Measurements from ENCODE around the gene RPL15.
"Not testable (repeated sequence)": the region's sequence is repeated elsewhere in the genome, so short reads cannot be mapped to it uniquely, and the experiment has no call there.

RPL15 gene

DNA sequence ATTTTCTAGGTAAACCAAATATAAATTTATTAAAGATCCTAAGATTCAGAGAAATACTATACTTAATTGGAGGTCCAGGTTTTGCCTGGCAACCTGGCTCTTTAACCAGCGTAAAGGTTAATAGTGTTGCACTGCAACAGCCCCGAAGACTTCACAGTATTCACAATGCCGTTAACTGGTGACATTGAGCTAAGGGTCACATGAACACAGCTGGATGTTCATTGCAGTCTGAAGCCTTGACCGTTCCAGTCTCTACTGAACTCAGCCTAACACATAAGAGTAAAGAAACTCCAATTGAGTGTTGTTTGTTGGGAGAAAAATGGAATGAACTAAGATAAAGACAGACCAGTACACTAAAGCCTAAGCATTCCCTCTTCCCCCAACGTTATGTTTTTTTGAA is 27.0 kb upstream of the RPL15 start:
- no peak for DNase-seq

DNA sequence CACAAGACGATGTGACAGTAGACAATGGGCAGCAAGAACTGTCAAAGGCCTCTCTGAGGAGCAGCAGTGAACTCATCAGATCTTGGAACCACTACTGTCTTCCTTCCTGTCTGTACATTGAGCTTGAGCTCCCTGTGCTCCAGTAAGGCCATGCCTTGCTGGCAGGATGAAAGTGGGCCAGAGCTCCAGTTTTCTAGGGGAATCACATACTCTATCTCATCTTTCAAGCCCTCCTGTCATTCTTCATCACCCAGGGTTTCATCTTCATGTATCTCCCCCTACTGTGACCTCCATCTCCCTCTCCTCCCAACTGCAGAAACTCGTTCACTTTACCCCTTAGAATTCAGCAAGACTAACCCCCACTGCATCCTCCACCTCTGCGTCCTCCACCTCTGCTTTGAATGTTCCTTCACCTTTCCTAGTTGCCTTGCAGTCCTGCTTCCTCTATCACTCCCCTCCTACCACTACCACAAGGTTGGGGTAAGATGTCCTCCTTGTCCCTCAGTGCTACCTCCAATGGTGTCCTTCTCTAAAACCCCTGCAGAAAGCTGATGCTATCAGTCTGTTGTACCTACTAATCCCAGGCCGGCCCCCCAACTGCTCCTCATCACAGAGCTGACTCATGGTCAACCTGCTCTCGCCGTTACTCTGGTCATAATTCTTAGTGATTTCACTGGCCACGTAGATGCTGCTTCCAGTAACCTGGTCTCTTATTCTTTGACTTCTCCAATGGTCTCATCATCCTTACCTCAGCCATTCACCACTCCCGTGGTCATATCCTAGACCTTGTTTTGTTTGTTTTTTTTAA is 22.5 kb upstream of the RPL15 start:
- DNase-seq, result no peak

DNA sequence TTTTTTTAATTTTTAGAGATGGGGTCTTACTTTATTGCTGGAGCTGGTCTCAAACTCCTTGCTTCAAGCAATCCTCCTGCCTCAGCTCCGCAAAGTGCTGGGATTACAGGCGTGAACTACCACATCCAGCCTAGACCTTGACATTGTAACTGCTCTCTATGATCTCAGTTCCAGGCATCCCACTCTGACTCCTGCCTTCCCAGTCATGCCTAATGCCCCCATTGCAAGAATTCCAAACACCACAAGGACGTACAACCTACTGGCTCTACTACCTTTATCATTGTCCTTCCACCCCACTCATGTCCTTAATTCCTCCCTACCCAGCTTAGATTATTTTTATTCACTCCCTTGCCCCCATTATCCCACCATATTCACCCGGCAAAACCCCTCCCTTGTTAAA is 21.8 kb upstream of the RPL15 start:
- DNase-seq, result no peak

DNA sequence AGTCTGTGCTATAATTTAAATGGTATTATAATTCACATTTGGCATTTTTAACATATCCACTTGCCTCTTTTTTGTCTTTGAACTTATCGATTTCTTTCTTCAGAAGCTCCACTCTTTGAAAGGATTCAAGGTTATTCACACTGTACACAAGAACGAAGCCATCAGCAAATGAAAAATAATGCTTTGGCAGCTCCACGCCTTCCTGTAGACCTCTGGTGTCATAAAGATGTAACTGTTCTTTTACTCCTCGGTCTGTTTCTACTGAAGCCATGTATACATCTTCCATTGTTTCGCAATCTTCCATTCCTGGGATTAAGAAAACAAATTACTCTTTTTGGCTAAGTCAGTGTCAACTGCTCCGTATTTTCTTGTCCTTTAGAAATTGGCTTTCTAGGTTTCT is 16.2 kb upstream of the RPL15 start:
- no peak for DNase-seq

DNA sequence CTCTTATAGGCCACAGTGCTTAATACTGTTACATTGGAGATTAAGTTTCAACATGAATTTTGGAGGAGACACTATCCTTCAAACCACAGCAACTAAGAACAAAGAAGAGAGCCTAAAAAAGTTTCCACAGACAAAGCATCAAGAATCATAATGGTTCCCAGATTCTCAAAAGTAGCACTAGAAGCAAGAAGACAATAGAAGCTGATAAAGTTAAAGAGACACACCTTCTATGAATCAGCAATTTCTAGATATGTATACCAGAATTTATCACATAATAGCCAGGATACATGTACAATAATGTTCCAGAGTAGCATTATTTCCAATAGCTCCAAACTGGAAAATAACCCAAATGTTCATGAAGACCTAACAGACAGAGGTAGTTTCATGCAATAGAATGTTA is 12.4 kb upstream of the RPL15 start:
- no peak for DNase-seq

DNA sequence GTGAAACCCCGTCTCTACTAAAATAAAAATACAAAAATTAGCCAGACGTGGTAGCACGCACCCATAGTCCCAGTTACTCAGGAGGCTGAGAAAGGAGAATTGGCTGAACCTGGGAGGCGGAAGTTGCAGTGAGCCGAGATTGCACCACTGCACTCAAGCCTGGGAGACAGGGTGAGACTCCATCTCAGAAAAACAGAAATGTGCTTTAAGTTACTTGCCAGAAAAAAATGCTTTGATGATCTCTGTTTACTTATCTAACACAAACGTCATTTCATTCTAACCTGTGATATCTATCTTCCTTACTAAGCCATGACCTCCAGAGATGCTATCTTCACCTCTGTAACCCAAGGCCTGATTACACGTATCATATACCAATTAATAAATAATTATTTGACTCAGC is 7.6 kb upstream of the RPL15 start:
- DNase-seq, result no peak

DNA sequence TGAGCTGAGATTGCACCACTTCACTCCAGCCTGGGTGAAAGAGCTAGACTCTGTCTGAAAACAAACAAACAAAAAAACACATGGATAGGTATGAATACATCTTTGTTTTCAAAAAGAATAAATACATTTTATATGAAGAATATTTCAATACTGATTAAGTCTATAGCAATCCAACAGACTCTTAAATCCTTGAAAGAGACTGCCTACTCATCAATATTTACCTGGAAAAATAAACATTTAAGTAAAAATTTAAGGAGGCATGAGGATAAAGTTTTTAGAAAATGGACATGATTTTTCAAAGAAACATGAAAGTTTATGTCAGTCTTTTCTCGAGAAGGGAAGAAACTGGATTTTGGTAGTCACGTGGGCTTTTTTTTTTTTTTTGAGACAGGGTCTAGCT is 5.5 kb upstream of the RPL15 start:
- no peak for DNase-seq

DNA sequence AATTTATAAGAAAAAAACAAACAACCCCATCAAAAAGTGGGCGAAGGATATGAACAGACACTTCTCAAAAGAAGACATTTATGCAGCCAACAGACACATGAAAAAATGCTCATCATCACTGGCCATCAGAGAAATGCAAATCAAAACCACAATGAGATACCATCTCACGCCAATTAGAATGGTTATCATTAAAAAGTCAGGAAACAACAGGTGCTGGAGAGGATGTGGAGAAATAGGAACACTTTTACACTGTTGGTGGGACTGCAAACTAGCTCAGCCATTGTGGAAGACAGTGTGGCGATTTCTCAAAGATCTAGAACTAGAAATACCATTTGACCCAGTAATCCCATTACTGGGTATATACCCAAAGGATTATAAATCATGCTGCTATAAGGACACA is 4.6 kb upstream of the RPL15 start:
- not testable (repeated sequence) for DNase-seq

DNA sequence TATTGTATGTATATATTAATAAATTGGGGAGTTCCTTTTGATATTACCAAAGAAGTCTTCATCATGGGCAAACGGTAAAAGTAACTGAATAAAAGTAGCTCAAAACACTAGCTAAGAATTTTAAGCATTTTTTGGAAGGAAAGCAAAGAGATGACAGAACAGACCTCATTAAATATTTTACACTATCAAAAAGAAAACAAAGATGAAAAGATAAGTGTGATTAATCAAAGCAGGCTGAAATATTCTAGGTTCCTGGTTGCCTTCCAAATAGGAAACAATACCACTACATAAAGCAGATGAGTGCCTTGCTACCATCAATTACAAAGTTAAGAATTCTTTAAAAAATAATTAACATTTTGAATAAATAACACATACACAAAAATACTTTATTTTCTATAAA is 3.8 kb upstream of the RPL15 start:
- no peak for DNase-seq

DNA sequence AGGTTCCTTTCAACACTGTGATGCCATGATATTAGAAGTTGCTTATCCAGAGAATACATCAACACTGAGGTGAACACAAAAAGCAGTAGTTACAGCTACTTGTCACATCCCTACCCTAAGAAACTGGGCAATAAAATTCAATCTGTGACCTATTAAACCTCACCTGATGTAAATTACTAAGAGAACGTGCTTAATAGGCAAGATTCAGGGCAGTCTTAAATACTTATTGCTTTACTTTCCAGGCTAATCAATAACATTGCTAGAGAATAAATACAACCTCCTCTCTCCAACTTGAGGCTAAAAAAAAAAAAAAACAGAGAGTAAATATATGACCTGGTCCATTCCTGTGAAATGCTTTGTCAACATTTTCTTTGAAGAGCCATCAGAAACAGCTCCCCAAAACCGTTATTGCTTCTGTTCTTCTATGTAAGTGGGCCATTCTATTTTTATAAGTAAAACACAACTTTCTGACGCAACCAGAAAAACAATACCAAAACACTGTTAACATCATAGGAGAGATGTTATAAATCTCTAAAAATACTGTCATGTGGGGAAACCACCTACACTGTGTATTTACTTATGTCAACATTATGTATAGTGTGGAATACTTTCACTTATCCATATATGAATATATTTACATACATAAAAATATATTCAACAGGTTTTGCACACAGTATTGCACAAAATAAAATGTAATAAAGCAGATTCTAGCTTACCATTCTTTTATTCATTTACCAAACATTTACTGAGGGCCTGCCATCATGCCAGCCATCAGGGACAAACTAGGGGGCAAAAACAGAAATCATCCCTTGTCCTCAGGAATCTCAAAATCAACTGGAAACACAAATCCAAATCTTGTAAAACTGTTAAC is 2.8 kb upstream of the RPL15 start:
- no peak for DNase-seq

DNA sequence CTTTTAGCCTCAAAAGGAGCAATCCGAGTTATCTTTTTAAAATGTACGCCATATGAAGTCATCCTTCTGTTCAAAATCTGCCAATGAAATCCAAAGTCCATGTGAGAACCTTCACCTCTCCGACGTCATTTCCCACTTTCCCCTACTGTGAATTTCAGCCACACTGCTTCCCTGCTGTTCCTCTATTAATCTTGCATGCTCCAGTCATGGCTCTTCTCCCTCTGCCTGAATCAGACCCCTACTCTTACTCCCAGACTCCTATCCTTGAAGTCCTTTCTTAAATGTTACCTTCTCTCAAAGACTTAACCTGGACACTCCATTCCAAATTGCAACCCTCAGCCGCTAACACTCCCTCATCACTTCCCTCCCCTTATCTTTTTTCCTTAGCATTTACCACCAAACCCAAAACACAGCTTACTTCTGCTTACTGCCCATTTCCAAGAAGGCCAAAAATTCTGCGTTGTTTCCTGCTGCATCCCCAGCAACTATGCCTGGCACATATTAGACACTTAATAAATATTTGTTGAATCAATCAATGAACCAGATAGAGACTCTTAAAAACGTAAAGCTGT is 1.3 kb upstream of the RPL15 start:
- no peak for DNase-seq

DNA sequence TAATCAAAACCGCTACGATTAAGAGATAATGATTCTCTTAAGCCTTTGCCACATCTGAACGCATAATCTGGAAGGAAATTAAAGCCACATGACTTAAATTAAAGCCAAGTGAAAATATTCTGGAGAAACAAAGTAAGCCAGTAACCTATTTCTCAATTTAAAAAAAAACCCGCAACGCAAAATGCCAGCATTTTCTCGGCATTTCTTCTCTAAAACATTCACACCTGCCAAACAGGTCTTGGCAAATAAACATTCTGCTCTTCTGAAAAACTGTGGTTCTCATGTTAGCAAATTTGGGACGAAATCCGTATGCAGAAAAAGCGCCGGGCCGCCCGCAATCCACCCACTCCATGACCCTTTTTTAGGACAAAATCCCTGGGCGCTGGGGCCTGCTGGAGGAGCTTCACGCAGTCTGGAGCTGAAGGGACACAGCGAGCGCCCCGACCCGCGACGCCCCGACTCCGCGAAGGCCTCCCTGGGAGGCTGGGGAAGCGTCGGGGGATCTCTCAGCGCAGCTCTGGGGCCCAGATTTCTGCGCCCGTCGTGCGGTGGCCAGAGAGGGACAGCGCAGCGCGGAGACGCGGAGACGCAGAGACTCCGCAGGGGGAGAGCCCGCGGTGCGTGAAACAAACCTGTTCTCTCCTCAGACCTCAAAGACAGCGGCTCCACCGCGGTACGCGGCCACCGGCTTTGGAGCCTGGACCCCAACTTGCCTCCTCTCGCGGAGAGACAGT is 613 bp upstream of the RPL15 start:
- DNase-seq, result no peak

DNA sequence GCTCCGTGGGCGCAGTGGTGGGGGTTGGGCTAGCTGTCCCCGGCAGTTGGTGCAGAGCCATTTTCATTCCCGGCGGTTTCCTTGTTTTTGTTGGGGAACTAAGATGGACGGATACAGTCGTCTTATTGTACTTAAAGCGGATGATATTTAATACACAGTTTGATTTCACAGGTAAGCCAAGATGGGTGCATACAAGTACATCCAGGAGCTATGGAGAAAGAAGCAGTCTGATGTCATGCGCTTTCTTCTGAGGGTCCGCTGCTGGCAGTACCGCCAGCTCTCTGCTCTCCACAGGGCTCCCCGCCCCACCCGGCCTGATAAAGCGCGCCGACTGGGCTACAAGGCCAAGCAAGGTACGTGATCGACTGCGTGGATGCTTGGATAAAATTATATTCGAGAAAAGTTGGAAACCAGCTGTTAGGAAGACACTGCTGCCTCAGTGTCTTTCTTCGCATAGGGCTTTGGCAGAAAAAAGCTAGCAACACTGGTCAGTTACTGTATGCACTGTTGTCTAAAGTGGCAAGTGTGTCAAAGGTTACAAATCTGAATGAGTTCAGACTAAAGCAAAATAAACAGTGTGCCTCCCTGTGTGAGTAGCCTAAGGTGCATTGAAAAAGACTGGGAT is 859 bp downstream of the RPL15 start:
- not testable (repeated sequence) for DNase-seq

DNA sequence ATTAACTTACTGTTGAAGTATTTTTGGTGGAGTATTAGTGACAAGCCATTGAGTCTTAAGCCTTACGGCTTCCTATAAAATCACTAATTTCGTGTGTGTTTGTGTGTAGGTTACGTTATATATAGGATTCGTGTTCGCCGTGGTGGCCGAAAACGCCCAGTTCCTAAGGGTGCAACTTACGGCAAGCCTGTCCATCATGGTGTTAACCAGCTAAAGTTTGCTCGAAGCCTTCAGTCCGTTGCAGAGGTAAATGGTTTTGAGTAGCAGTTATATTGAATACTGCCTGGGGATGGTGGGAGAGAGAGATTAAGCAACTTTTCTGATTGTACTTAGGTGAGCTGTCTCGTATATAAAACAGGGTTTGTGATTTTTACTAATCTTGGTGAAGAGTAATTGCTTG is 1.4 kb downstream of the RPL15 start:
- DNase-seq, result not testable (repeated sequence)

DNA sequence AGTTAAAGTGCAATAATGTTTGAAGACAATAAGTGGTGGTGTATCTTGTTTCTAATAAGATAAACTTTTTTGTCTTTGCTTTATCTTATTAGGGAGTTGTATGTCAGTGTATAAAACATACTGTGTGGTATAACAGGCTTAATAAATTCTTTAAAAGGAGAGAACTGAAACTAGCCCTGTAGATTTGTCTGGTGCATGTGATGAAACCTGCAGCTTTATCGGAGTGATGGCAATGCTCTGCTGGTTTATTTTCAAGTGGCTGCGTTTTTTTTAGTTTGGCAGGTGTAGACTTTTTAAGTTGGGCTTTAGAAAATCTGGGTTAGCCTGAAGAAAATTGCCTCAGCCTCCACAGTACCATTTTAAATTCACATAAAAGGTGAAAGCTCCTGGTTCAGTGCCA is 2.7 kb downstream of the RPL15 start:
- no peak for DNase-seq

DNA sequence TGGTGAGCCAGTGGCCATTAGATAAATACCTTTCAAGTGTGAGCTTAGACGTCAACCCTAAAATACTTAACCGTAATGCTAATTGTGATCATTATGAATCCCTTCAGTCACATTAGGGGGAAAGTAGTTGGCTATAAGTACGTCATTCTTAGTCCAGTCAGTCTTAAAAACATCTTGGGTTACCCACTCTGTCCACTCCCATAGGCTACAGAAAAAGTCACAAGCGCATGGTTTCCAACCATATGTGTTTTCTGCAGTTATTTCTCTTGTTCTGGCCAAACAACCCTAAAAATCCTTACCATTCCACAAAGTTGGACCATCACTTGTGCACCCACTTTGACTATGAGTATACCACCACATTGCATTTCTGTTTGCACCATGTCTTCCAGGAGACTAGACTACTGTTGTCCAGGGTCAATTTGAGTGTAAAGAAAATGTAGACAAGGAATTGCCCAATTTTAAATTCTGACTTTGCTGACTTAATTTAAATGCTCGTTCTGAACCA is 3.3 kb downstream of the RPL15 start:
- no peak for DNase-seq

DNA sequence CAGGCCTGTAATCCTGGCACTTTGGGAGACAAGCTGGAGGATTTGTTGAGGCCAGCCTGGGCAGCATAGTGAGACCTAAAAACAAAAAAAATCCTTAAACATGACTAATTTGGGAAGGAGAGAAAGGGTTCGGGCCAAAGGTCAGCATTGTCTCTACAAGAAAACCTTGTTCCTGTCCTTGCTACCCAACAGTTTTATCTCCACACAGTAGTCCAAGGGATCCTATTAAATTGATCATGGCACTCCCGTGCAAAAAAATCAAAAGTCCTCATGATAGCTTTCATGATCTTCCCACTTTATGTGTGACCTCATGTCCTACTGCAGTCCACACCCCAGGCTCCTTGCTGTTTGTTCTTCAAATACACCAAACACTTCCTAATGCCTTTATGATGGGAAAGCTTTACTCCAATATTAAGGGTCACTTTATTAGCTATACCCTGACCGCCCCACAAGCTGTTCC is 4.2 kb downstream of the RPL15 start:
- DNase-seq, result no peak

DNA sequence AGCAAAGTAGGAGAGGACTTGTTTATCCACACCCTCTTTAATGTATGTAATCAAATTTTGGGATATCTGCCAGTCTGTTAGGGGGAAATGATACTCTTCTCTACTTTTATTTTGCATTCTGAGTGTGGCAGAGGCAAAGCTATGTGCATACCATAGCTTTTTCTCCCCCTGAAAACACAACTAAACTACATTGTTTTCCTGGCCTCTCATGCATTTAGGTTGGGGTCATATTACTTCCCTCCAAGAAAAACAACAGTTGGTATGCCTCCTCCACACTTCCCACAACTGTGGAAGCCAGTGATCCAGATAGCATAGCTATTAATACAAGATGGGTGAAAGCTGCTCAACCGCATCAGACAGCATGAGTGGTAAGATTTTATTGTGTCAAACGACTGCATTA is 6.9 kb downstream of the RPL15 start:
- no peak for DNase-seq

DNA sequence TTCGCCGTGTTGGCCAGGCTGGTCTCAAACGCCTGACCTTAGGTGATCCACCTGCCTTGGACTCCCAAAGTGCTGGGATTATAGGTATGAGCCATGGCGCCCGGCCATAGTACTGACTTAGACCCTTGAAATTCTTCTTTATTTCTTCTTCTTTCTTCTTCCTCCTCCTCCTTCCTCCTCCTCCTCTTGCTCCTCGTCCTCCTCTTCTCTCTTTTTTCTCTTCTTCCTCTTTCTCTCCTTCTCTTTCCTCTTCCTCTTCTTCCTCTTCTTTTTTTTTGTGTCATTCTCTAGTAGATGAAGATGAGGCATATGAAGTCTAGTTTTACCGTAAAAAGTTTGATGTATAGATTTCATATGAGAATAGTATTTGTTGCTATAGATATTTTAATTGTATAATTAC is 9.3 kb downstream of the RPL15 start:
- no peak for DNase-seq

DNA sequence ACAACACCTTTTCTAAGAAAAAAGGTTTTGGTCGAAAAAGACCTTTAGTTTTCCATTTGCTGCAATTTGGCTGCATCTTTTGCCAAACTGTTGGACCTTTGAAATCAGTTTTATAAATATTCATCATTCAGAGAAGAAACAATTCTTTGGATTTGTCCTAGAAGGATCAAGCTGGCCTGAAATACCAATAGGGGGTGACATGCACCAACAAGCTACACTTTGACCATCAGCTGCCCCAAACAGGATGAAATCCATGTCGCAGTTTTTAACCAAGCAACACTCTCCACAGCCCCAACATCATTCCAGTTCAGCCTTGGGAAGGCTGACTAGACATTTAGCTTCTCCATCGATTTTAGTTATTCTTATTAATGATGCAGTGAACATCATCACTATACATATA is 9.8 kb downstream of the RPL15 start:
- no peak for DNase-seq

DNA sequence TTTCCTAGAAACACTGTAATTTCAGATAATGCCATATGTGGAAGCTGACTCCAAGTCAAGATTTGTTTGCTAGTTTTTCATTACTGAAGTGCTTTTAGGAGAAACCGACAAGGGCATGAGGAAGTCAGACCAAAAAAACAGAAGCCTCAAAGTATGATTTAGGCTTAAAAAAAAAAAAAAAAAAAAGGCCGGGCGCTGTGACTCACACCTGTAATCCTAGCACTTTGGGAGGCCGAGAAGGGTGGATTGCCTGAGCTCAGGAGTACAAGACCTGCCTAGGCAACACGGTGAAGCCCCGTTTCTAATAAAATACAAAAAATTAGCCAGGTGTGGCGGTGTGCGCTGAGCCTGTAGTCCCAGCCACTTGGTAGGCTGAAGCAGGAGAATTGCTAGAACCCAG is 11.6 kb downstream of the RPL15 start:
- DNase-seq, result no peak

DNA sequence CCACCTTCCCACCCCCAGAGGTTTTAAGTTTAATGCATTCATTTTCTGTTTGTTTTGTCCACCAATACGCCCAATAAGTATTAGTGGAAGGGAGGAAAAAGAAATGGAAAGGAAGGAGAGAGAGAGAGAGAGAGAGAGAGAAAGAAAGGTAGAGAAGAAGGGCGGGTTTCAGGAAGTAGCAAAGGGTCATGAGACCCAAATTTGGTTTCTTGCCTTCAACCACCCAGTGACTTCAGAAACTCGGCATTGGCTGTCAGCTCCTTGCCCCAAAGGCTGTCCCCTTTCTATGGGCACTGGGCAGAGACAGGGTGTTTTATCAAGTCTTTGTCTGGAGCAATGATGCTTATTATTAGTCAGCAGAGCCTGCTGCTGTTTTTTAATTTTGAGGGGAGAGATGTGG is 14.7 kb downstream of the RPL15 start:
- no peak for DNase-seq

DNA sequence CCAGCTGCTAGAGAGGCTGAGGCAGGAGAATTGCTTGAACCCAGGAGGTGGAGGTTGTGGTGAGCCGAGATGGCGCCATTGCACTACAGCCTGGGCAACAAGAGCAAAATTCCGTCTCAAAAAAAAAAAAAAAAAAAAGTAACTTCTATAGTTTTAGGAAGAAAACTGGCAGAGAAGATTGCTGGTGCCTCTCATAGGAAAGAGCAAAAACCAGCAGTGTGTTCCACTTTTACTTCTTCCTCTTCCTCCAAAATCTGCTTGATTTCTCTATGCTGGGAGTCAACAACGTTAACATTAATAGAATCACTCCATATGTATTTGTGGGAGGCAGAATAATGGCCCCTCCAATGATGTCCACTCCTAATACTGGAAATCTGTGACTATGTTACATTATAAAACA is 15.6 kb downstream of the RPL15 start:
- DNase-seq, result no peak
